GM19467 (cell line): ENCODE data around the gene DENND5A.
"Not testable (repeated sequence)": the region's sequence is repeated elsewhere in the genome, so short reads cannot be mapped to it uniquely, and the experiment has no call there.

Source experiments
- ATAC-seq: cut with Tn5 transposase; IDR thresholded peaks from one replicate; pipeline ENCODE4 v1.9.1; 2021; ENCODE audit warnings: mild to moderate bottlenecking, moderate library complexity; ENCODE audit not compliant: unreplicated experiment

Gene DENND5A

DNA sequence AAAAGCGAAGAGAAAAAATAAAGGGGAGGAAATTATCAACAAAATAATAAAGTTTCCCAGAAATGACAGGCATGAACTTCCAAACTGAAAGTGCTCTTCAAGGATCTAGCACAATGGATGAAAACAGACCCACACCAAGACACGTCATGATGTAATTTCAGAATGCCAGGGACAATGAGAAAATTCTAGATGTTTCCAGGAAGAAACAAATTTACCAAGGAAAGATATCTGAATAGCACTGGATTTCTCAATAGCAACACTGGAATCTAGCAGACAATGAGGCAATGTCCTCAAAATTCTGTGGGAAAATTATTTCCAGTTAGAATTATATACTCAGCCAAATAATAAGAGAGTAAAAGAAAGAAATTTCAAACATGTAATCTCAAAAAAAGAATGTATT, 46.0 kb downstream of the DENND5A start:
- ATAC-seq, result no peak

DNA sequence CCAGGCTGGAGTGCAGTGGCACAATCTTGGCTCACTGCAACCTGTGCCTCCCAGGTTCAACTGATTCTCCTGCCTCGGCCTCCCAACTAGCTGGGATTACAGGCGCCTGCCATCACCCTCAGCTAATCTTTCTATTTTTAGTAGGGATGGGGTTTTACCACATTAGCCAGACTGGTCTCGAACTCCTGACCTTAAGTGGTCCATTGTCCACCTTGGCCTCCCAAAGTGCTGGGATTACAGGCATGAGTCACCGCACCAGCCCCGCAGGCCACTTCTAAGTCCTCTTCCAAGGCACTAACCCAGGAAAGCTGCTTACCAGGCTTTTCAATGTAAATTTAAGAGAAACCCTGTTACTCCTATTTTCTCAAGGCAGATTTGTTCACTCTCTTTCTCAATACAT, 50.4 kb downstream of the DENND5A start:
- no peak for ATAC-seq

DNA sequence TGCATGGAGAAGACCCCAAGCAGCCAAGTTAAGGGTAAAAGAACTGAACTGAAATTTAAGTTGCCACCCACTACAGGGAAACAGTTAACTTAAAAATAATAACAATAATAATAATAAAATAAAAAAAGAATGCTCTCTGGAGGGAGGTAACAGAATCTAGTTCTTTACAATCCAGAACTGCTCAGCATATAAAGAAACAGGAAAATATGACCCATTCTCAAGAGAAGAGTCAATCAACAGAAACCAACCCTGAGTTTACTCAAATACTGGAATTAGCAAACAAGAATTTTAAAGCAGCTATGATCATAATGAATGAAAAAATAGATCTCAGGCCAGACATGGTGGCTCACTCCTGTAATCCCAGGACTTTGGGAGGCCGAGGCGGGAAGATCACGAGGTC, 53.8 kb downstream of the DENND5A start:
- no peak for ATAC-seq

DNA sequence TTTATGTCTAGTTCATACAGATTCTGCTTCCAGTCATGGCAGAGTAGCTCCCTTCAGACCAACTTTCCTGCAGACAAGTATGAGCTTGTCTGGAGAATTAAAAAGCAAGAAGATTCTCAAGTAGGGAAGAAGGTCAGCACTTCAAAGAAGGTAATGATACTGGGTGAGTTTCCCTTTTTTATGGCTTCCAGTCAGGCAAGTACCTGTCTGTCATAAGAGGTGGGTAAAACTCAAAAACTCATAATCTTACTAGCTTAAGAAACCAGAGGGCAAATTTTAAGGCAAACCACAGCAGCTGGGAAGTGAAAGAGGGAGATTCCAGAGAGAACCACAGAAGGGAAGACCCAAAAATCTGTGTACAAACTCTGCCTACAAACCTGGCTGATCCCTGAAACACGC, 54.2 kb downstream of the DENND5A start:
- no peak for ATAC-seq

DNA sequence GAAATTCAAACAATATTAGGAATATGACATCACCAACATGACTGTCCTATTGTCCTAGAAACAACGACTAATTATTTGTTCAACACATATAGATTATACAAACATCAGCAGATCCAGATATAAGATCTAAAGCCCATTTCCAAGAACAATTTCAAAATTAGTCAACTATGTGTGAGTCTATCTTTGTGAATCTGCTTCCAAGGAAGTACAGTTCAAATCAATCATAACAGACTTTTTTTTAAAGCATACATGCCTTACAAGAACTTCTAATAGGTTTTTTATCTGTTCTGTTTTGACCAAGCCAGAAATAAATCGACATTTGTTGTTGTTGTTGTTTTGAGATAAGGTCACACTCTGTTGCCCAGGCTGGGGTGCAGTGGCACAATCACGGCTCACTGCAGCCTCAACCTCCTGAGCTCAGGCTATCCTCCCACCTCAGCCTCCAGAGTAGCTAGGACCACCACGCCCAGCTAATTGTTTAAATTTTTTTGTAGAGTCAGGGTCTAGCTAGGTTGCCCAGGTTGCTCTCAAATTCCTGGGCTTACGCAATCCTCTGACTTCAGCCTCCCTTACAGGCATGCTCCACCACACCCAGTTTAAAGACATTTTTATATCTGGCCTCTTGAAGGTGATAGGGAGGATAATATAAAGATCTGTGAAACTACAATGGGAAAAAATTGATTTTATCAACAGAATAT, 54.8 kb downstream of the DENND5A start:
- no peak for ATAC-seq

DNA sequence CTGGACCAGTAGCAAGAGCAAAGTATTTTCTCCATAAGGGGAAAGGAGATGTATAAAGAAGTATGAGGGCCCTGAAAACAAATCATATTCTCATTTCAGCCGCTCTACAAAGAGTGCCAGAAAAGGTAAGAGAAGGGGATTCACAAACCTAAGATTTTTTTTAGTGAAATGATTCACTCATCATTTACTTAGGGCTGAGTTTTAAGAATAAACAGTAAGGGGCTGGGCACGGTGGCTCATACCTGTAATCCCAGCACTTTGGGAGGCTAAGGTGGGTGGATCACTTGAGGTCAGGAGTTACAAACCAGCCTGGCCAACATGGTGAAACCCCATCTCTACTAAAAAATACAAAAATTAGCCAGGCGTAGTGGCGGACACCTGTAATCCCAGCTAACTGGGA, 55.5 kb downstream of the DENND5A start:
- not testable (repeated sequence) for ATAC-seq

DNA sequence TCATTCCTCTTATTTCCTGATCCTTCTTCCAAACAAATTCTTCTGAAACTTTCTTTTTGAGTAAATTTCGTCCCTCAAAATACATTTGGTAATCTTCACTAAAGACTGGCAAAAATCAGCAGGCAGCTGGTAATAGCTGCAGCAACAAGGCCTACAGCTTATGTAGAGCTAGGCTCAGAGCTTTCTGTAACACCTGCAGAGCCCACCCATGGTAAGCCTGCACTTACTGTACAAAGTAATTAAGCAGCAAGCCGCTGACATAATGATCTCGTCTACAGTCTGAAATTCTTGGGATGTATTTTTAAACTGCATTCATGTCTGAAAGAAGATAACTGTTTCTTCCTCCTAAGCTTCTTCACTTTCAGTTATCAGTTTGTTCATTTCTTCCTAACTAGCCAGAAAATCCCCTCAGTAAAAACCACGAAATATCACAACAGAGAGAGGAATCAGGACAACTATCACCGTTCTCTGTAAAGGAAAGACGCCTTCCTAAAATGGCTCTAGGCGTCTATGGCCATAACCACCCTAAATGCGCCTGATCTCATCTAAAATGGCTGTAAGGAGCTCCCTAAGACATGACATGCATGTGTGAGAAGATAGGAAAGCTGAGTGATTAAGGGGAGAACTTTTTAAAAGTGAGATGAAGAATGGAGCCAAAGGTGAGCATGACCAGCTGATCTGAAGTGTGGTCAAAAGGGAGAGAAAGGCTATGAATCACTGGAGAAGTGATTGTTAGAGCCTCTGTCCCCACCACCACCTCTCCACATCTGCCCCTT, 56.2 kb downstream of the DENND5A start:
- ATAC-seq, result no peak

DNA sequence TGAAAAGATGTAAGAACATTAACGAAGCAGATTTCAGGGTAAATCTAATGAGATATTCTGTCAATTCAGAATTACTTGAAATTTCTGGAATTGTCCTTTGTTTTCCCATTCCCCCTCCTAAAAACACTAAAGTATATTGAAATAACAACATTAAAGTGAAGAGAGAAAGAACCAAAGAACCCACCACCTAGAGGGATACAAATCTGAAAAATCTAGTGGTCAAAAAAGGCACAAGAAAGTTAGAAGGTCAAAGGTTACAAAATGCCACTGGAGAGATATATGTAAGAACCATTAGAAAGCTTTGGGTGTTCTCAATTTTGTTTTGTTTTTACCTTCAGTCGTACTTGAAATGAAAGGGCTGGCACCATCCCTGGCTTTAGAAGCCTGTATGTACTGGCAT, 57.9 kb downstream of the DENND5A start:
- no peak for ATAC-seq

DNA sequence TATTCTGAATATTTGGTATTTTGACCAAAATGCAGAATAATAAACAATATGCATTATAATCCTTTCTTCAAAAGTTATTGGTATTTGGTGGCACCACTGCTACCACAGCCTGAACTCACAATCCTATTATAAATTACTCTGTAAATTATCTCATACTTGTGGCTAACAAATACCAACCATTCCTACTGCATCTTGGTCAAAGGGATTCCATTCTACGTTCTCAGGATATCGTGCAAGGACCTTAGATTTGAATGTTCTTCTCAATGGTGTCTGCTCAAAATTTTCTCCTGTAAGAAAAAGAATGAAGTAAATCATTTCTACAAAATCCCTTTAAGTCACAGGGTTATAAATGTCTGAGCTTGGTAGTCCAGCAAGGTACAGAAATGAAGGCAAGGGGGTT, 58.7 kb downstream of the DENND5A start:
- no peak for ATAC-seq

DNA sequence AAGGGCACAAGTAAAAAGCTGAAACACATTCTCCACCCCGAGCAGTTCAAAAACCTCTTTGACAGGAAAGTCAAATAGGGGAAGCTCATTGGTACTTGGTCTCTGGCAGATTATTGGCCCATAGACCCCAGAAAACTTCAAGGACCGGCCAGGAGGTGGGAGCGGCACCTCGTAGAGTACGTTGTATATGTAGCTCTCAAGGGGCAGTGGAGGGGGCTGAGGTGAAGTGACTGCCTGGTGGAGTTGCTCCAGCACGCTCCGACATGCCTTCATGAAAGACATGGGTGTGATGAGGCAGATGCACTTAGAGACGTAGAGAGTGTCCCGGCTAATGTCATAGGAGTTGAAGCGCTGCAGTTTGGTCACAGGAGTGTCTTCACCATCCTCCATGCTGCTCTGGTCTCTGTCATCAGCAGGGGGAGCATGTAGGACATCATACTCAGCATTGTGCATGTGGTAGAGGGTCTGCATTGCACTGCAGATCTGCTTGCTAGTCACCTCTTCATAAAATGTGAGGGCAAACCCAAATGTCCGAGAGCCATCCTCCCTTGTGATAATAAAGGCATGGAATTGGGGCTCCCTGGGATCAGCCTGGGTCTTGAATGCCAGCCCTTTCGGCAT, 61.3 kb downstream of the DENND5A start:
- no peak for ATAC-seq

DNA sequence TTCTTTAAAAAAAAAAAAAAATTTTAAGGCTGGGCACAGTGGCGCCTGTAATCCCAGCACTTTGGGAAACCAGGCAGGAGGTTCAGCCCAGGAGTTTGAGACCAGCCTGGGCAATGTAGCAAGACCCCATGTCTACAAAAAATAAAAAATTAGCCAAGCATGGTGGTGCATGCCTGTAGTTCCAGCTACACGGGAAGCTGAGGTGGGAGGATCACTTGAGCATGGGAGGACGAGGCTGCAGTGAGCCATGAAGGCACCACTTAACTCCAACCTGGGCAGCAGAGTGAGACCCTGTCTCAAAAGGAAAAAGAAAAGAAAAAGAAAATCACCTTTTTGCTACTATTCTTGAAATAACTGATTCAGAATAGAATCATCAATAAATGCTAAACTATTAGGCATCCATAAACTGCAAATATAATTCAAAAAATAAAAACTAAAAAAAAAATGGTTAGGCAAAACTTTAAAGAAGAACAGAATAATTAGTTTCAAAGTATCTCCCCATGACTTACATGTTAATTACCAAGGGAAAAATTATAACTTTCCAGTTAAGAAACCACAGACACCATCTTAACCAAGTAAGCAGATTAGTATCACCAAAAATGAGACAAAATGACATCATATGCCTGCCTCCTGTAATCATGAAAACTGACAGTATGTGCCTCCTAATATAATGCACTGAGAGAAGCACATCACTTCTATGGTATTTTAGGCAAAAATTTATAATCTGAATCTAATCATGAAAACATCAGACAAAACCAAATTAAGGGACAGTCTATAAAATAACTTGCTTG, 63.6 kb downstream of the DENND5A start:
- no peak for ATAC-seq

DNA sequence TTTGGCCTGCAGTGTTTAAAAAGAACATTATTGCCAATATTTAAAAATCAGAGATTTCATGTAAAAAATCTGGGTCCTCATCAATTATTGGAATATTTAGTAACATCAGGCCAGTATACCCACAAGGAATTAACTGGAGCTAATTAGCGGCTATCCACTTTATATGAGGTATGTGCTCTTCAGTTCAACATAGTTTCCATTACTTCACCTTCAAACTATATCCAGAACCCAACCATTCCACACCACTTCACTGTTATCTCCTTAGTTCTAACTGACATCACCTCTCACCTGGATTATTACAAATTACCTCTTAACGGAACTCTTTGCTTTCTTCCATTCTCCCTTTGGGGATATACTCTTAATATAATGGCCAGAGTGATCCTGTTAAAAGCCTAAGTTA, 64.7 kb downstream of the DENND5A start:
- no peak for ATAC-seq

DNA sequence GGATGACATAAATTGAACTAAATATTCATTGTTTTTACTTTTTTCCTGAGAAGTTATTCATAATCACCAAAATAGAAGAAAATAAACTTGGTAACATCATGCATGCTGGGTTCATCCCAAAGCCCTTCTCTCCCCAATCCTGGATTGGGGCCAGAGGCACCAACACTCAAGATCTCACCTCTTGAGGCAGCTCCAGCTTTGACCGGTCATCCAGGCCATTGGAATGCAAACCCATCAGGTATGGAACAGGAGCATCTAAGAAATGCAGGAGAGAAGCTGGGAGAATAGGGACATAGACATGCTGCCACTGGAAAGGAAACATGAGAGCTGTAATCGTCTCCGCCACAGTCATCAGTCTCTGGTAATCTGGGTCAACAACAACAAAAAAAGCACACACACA, 71.8 kb downstream of the DENND5A start:
- ATAC-seq, result no peak

DNA sequence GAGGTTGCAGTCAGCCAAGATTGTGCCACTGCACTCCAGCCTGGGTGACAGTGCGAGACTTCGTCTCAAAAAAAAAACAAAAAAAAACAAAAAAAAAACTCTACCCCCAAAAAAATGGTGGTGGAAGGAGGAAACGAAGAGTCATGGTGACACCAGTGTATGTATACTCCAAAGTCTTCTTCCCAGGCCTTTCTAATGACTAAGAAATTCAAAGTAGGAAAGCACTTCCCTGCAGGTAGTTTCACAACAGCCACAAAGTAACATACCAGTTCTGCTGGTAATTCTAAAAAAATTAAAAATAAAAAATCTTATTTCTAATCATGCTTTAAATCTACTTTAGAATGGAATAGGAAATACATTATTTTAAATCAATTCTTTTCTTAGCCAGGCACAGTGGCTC, 72.6 kb downstream of the DENND5A start:
- ATAC-seq, result no peak

DNA sequence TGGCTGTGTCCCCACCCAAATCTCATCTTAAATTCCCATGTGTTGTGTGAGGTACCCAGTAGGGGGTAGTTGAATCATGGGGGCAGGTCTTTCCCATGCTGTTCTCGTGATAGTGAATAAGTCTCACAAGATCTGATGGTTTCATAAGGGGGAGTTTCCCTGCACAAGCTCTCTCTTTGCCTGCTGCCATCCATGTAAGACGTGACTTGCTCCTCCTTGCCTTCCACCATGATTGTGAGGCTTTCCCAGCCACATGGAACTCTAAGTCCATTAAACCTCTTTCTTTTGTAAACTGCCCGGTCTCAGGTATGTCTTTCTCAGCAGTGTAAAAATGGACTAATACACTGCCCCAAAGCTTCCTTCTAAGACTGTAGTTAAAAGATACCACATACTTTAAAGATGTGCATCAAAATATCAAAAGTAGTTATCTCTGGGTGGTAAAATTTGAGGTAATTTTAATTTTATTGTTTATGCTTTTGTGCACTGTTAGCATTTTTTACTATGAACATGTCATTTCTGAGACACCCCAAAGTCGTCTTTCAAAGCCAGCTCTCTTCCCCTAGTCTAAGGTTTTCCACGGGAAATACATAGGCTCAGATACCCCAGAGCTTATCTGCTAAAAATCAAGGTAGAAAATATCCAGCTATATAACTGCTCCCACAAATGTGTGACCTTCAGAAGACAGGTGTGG, 74.7 kb downstream of the DENND5A start:
- not testable (repeated sequence) for ATAC-seq

DNA sequence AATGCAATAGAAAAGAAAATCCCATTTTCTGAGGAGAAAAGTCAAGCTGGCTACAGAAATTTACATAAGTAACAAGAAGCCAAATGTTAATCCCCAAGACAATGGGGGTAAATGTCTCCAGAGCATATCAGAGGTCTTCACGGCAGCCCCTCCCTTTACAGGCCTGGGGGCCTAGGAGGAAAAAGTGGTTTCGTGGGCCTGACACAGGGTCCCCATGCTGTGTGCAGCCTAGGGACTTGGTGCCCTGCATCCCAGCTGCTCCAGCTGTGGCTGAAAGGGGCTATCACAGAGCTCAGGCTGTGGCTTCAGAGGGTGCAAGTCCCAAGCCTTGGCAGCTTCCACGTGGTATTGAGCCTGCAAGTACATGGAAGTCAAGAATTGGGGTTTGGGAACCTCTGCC, 76.3 kb downstream of the DENND5A start:
- not testable (repeated sequence) for ATAC-seq

DNA sequence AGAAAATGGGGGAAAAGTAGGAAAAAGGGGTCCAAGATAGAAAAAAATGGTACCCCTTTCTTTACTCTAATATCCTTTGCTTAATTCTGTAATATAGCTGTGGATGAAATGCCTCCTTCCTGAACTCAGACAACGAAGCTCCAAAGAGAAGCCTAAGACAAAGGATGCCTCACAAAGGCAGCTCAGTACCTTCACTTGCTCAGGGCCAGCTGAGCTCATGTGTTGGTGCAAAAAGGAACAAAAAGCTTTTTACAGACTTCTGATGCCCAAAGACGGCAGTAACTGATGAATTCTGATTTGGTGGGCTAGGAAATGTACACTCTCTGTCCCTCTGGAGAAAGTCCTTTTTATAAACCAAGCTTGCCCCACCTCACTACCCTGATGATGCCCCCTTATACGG, 77.5 kb downstream of the DENND5A start:
- ATAC-seq, result no peak

DNA sequence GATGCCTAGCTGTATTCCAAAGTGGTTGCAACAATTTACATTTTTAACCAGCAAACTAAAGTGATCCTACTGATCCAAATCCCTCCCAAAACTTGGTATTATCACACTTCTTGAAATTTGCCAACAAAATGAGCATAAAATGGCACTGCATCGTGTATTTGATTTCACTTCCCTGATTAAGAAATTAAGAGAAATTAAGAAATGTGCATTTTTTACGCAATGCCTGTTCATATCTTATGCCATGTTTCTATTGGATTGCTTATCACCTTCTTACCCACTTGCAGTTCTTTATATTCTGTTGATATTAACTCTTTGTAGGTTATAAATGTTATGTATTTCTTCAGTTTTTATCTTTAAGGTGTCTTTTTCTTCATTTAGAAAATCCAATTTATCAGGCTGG, 80.6 kb downstream of the DENND5A start:
- ATAC-seq, result no peak

DNA sequence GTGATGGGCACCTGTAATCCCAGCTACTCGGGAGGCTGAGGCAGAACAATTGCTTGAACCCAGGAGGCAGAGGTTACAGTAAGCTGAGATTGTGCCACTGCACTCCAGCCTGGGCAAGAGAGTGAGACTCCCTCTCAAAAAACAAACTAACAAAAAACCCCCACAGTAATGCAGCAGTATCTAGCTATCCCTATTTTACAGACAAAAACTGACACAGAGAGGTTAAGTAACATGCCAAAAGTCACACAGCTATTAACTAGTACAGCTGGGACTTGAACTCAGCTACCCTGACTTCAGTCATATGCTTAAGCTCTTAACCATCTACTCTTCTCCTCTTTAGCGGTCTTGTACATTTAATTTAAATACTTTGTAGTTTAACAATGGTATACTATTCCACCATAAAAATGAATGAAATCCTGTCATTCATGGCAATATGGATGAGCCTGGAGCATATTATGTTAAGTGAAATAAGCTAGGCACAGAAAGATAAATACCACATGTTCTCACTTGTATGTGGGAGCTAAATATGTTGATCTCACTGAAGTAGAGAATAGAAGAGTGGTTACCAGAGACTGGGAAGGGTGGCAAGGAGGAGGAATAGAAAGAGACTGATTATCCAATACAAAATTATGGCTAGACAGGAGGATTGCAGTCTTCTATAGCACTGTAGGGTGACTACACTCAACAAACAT, 82.8 kb downstream of the DENND5A start:
- ATAC-seq, result no peak

DNA sequence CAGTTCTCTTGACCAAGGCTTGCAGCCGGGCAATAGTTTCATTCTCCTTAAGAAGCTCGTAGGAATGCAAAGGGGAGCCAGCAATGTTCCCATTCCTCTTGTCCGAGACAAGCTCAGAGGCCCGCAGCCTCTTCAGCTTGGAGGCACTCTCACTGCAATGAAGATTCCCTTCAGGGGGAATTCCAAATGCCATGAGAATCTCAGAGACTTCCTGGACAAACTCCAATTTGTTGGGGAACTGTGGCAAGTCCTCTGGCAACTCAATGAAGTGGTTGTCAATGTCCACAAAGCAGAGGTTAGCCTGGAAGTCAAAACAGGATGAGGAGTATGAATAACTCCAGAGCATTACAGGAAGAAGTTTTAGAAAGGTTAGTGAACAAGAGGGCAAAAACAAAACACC, 84.4 kb downstream of the DENND5A start:
- no peak for ATAC-seq
